Measurements from ENCODE around the gene EYA2.
"Not testable (repeated sequence)": the region's sequence is repeated elsewhere in the genome, so short reads cannot be mapped to it uniquely, and the experiment has no call there.

DNA sequence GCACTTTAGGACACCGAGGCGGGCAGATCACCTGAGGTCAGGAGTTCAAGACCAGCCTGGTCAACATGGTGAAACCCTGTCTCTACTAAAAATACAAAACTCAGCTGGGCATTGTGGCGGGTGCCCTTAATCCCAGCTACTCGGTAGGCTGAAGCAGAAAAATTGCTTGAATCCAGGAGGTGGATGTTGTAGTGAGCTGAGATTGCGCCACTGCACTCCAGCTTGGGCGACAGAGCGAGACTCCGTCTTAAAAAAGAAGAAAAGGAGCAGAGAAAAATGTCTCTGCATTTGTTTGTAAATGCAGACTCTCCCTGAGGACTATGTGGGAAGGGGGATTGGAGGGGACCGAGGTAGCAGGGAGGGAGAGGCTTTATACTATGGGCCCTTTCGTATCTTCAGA is 311.9 kb downstream of the EYA2 start:
- TF ChIP-seq, protein P1, sequence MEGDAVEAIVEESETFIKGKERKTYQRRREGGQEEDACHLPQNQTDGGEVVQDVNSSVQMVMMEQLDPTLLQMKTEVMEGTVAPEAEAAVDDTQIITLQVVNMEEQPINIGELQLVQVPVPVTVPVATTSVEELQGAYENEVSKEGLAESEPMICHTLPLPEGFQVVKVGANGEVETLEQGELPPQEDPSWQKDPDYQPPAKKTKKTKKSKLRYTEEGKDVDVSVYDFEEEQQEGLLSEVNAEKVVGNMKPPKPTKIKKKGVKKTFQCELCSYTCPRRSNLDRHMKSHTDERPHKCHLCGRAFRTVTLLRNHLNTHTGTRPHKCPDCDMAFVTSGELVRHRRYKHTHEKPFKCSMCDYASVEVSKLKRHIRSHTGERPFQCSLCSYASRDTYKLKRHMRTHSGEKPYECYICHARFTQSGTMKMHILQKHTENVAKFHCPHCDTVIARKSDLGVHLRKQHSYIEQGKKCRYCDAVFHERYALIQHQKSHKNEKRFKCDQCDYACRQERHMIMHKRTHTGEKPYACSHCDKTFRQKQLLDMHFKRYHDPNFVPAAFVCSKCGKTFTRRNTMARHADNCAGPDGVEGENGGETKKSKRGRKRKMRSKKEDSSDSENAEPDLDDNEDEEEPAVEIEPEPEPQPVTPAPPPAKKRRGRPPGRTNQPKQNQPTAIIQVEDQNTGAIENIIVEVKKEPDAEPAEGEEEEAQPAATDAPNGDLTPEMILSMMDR (conservative IDR thresholded peaks at IDR 0.05; ENCODE audit: low read length) = not testable (repeated sequence)
- TF ChIP-seq EZH2phosphoT487 (IDR thresholded peaks at IDR 0.05; ENCODE audit: borderline replicate concordance) = not testable (repeated sequence)

Measured in Loucy (cell line).